Suprapubic skin (tissue), 4 donors: ENCODE results near the gene CNTNAP4. TPM values are rescaled to one million over a fixed set of nuclear protein-coding genes. Genes with fewer than 3 reads are reported as not detected.

Experiments
- DNase-seq, 2 donors: peaks; one replicate each; pipeline ENCODE4 v3.0.0-alpha.2; 2019; ENCODE audit warnings: low spot score in 2 of 2
- H3K27ac ChIP-seq: fragments of 200-600 bp; sonication (generic); one replicate; pipeline ENCODE4 v1.5.1; 2019
- H3K27me3 ChIP-seq: fragments of 200-600 bp; sonication (generic); one replicate; pipeline ENCODE4 v1.5.1; 2019
- H3K36me3 ChIP-seq: fragments of 200-600 bp; sonication (generic); one replicate; pipeline ENCODE4 v1.5.1; 2019
- H3K4me1 ChIP-seq: fragments of 200-600 bp; sonication (generic); one replicate; pipeline ENCODE4 v1.5.1; 2019
- H3K4me3 ChIP-seq: fragments of 200-600 bp; sonication (generic); one replicate; pipeline ENCODE4 v1.5.1; 2019; ENCODE audit warnings: mild to moderate bottlenecking
- H3K9me3 ChIP-seq: fragments of 200-600 bp; sonication (generic); one replicate; pipeline ENCODE4 v1.5.1; 2019
- EP300 ChIP-seq: sonication (generic); formaldehyde crosslinking; IDR thresholded peaks from one replicate; pipeline ENCODE4 v1.6.1; 2017; ENCODE audit warnings: antibody characterized with exemption
- POLR2A ChIP-seq, 2 donors: fragments of 450-650 bp; IDR thresholded peaks; one replicate each; pipeline ENCODE4 v1.6.1; 2017; ENCODE audit warnings: antibody characterized with exemption in 2 of 2, mild to moderate bottlenecking in 2 of 2, moderate library complexity in 2 of 2
- POLR2AphosphoS5 ChIP-seq, 3 donors: sonication (generic); formaldehyde crosslinking; IDR thresholded peaks; one replicate each; pipeline ENCODE4 v1.6.1; 2017; ENCODE audit warnings: antibody characterized with exemption in 3 of 3
- WGBS: methylation state at CpG from one replicate; pipeline ENCODE4 v1.1.5; 2018; 5-methylcytosine and 5-hydroxymethylcytosine counted together
- total RNA-seq, 4 donors: library from RNA; depleted of rRNA; stranded (reverse); fragments of >200 nt; gene quantifications; one replicate each; pipeline ENCODE4 v1.1.0, GENCODE V29; 2016
- TF ChIP-seq, protein P1 (sequence below), 2 donors: fragments of 200-600 bp in 1 of 2; fragments of 450-650 bp in 1 of 2; sonication (generic) in 1 of 2; IDR thresholded peaks; one replicate each; pipeline ENCODE4 v1.5.1; 2016 to 2019; ENCODE audit warnings: antibody characterized with exemption in 2 of 2, mild to moderate bottlenecking in 1 of 2, moderate library complexity in 1 of 2

The CNTNAP4 gene
- total RNA-seq, 4 donors from 2014 or later = not detected

DNA sequence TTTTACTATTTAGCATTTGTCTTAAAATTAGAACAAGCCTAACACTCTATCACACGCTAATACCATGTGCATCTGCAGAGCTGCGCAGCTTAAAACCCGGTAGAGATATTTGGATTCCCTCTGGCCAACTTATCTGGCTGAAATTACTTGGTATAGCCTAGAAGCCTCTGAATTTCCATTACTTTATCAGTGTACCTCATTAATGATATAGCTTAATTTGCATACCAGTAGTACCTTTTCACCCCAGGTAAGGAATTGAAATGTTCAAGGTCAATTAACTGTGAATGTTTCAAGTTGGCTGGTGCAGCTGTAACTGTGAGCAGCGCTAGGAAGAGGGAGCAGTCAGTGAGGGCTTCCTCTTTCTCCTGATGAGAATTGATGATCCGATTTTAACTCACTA is 74.2 kb downstream of the CNTNAP4 start:
- Histone ChIP-seq H3K4me1 (no peaks in the 10 kb centered on the region), H3K9me3 (no peaks in the 10 kb centered on the region), H3K27me3 (no peaks in the 10 kb centered on the region), H3K27ac (no peak overlapping the region), H3K36me3 (no peaks in the 10 kb centered on the region), H3K4me3 (no peak overlapping the region)
- TF ChIP-seq EP300 = no peak
- TF ChIP-seq POLR2A (IDR thresholded peaks at IDR 0.05) = no peak
- TF ChIP-seq, protein P1, sequence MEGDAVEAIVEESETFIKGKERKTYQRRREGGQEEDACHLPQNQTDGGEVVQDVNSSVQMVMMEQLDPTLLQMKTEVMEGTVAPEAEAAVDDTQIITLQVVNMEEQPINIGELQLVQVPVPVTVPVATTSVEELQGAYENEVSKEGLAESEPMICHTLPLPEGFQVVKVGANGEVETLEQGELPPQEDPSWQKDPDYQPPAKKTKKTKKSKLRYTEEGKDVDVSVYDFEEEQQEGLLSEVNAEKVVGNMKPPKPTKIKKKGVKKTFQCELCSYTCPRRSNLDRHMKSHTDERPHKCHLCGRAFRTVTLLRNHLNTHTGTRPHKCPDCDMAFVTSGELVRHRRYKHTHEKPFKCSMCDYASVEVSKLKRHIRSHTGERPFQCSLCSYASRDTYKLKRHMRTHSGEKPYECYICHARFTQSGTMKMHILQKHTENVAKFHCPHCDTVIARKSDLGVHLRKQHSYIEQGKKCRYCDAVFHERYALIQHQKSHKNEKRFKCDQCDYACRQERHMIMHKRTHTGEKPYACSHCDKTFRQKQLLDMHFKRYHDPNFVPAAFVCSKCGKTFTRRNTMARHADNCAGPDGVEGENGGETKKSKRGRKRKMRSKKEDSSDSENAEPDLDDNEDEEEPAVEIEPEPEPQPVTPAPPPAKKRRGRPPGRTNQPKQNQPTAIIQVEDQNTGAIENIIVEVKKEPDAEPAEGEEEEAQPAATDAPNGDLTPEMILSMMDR (IDR thresholded peaks at IDR 0.05) = no peak
- TF ChIP-seq POLR2AphosphoS5 (IDR thresholded peaks at IDR 0.05) = no peak
- WGBS = 83% methylated on average over 5 of the region's 5 CpGs
- DNase-seq = no peak

- no peak for DNase-seq
- Histone ChIP-seq H3K9me3 (no peaks in the 10 kb centered on the region), H3K27me3 (no peaks in the 10 kb centered on the region), H3K27ac (no peak overlapping the region), H3K4me1 (no peaks in the 10 kb centered on the region), H3K4me3 (no peak overlapping the region), H3K36me3 (no peaks in the 10 kb centered on the region)
- 32% methylated on average over 1 of the region's 1 CpG for WGBS
- no peak for TF ChIP-seq POLR2AphosphoS5 (IDR thresholded peaks at IDR 0.05)
- TF ChIP-seq POLR2A (IDR thresholded peaks at IDR 0.05) = no peak
- no peak for TF ChIP-seq EP300
- TF ChIP-seq, protein P1 (IDR thresholded peaks at IDR 0.05) = no peak
These were observed 83.2 kb downstream of the CNTNAP4 start for GRCh38 chr16:76360404-76360803.

DNA sequence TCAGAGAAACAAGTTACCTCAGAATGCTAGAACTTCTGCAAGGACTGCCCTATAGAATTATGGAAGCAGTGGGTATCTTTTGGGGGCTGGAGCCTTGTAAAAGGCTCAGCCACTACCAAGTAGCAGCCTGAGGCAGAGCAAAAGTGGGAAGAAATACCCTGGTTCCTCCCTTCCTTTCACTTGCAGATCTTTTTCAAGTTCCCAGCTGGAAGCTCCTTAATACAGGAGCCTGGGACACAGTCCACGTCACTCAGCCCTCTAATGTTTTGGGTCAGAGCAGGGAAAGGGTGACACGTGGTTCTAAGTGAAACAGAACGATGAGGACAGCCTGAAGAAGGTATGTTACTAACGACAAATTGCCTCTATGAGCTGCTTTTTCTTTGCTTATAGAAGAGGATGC is 93.1 kb downstream of the CNTNAP4 start:
- Histone ChIP-seq H3K27ac (no peak overlapping the region), H3K36me3 (no peaks in the 10 kb centered on the region), H3K9me3 (no peaks in the 10 kb centered on the region), H3K27me3 (no peaks in the 10 kb centered on the region), H3K4me1 (no peaks in the 10 kb centered on the region), H3K4me3 (no peak overlapping the region)
- 19% methylated on average over 4 of the region's 4 CpGs for WGBS
- no peak for DNase-seq
- TF ChIP-seq POLR2AphosphoS5 (IDR thresholded peaks at IDR 0.05) (no peak), POLR2A (IDR thresholded peaks at IDR 0.05) (no peak), EP300 (no peak)
- TF ChIP-seq, protein P1 (IDR thresholded peaks at IDR 0.05) = no peak

- WGBS = 100% methylated on average over 3 of the region's 3 CpGs
- H3K27me3 ChIP-seq = no peaks in the 10 kb centered on the region
- no peaks in the 10 kb centered on the region for H3K36me3 ChIP-seq
- no peak for DNase-seq
- TF ChIP-seq POLR2AphosphoS5 (IDR thresholded peaks at IDR 0.05) = no peak
- TF ChIP-seq EP300 = no peak
- TF ChIP-seq, protein P1 (IDR thresholded peaks at IDR 0.05) = no peak
- TF ChIP-seq POLR2A (IDR thresholded peaks at IDR 0.05) = no peak
- H3K4me1 ChIP-seq = no peaks in the 10 kb centered on the region
- no peaks in the 10 kb centered on the region for H3K9me3 ChIP-seq
- H3K4me3 ChIP-seq = no peak overlapping the region
- H3K27ac ChIP-seq = no peak overlapping the region
These were observed 94.2 kb downstream of the CNTNAP4 start for GRCh38 chr16:76371441-76371840.

- no peak for DNase-seq
- Histone ChIP-seq H3K4me1 (no peaks in the 10 kb centered on the region), H3K4me3 (no peak overlapping the region), H3K36me3 (no peaks in the 10 kb centered on the region), H3K27me3 (no peaks in the 10 kb centered on the region), H3K9me3 (no peaks in the 10 kb centered on the region), H3K27ac (no peak overlapping the region)
- WGBS = 72% methylated on average over 4 of the region's 4 CpGs
- TF ChIP-seq EP300 (no peak), POLR2AphosphoS5 (IDR thresholded peaks at IDR 0.05) (no peak), POLR2A (IDR thresholded peaks at IDR 0.05) (no peak)
- TF ChIP-seq, protein P1 (IDR thresholded peaks at IDR 0.05) = no peak
These were observed 96.8 kb downstream of the CNTNAP4 start for GRCh38 chr16:76373998-76374397.
